ENCODE results near the gene ERBB3.
A peak's percentile ranks its signal among the peaks of the same experiment; 100 is the strongest.

The ERBB3 gene

GRCh38 chr12:56080556-56081138 is 682 bp downstream of the ERBB3 start:
- no peak for DNase-seq

- no peak for DNase-seq
These were observed 1.7 kb downstream of the ERBB3 start for GRCh38 chr12:56081393-56082347.

GRCh38 chr12:56082382-56082781 is 2.4 kb downstream of the ERBB3 start:
- no peak for DNase-seq

- DNase-seq: no peak
These were observed 3.0 kb downstream of the ERBB3 start for GRCh38 chr12:56082967-56083366.

- peak; percentile 24 for DNase-seq
These were observed 5.1 kb downstream of the ERBB3 start for GRCh38 chr12:56084958-56085543.

GRCh38 chr12:56086096-56086495 is 6.1 kb downstream of the ERBB3 start:
- no peak for DNase-seq

GRCh38 chr12:56086608-56087007 is 6.6 kb downstream of the ERBB3 start:
- no peak for DNase-seq

- DNase-seq: no peak
These were observed 7.3 kb downstream of the ERBB3 start for GRCh38 chr12:56087220-56087619.

GRCh38 chr12:56097738-56098137 is 17.8 kb downstream of the ERBB3 start:
- DNase-seq: no peak

- no peak for DNase-seq
These were observed 18.6 kb downstream of the ERBB3 start for GRCh38 chr12:56098592-56098991.

GRCh38 chr12:56099787-56100186 is 19.8 kb downstream of the ERBB3 start:
- no peak for DNase-seq

- DNase-seq: no peak
These were observed 21.1 kb downstream of the ERBB3 start for GRCh38 chr12:56101045-56101444.

- DNase-seq: no peak
These were observed 22.7 kb downstream of the ERBB3 start for GRCh38 chr12:56102683-56103065.

- DNase-seq: no peak
These were observed 23.2 kb downstream of the ERBB3 start for GRCh38 chr12:56103066-56103711.

- DNase-seq: no peak
These were observed 23.8 kb downstream of the ERBB3 start for GRCh38 chr12:56103823-56104108.

GRCh38 chr12:56104109-56104814 is 24.3 kb downstream of the ERBB3 start, which contains the start of gene PA2G4:
Gene PA2G4, plus strand, starts transcription at chr12:56104559. Its CDS starts 179 bp downstream, at chr12:56104738.
- DNase-seq: peak; percentile 99

GRCh38 chr12:56104815-56105608 is 25.0 kb downstream of the ERBB3 start:
- peak; percentile 38 for DNase-seq

- DNase-seq: no peak
These were observed 25.6 kb downstream of the ERBB3 start for GRCh38 chr12:56105609-56105902.

GRCh38 chr12:56107242-56107641 is 27.3 kb downstream of the ERBB3 start:
- no peak for DNase-seq

- no peak for DNase-seq
These were observed 30.6 kb downstream of the ERBB3 start for GRCh38 chr12:56110571-56110970.

- DNase-seq: no peak
These were observed 34.1 kb downstream of the ERBB3 start for GRCh38 chr12:56114084-56114483.

GRCh38 chr12:56115329-56115728 is 35.4 kb downstream of the ERBB3 start:
- DNase-seq: no peak

All from HCEC 1CT (cell line).